Measurements from ENCODE around the gene LRRC28.

The LRRC28 gene

DNA sequence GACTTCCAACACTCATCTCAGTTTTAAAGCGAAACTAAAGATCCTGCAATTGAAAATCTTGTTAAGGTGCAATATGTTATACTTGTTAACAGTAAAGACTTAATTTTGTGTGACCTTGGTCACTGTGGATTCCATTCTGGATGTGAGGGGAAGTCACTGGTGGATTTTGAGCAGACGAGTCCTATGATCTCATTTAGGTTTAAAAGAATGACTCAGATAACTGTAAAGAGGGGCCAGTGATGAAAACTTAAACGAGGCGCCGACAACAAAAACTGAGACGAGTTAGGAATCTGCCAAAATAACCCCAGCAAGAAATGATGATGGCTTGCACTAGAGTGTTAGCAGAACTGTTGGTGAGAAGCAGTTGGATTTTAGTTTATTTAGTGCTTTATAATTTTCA lies 56.5 kb downstream of the LRRC28 start:
- DNase-seq: no peak

DNA sequence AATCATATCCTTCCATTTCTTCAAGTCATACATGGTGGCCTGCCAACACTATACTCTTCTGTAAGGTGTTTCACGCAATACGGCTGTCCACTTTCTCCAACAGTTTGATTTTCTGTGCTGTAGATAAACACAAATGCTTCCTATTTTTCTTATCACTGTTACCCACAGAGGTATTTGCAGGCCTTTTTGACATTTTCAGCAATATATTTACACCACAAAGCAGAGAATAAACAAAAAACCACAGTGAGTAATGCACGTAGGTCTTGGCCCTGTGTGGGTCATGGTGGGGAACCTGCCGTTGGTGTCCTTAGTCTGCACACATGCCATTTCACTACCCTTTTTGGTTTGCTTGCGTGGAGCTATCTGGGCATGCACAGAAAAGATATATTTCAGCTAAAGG lies 59.5 kb downstream of the LRRC28 start:
- DNase-seq: no peak

DNA sequence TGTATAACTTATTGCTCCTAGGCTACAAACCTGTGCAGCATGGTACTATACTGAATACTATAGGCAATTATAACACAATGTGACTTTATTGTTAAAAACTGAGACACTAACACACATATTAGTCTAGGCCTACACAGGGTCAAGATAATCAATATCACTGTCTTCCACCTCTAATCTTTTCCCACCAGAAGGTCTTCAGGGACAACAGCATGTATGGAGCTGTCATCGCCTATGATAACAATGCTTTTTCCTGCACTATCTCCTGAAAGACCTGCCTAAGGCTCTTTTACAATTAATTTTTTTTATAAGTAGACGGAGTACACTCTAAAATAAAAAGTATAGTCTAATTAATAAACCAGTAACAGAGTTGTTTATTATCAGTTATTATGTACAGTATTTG lies 60.9 kb downstream of the LRRC28 start:
- DNase-seq: no peak

DNA sequence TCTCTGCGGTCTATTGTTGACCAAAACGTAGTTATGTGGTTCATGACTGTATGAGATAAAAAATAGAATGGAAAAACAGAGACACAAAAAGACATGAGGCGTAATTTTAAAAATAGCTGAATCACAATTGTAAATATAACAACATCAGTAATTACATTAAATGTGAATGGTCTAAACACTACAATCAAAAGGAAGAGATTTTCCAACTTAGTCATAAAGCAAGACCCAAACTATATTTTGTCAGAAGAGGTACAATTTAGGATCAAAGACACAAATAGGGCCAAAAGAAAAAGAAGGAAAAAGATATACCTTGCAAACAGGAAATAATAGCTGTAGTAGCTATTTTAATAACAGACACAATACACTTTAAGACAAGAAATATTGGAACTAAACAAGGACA lies 61.5 kb downstream of the LRRC28 start:
- no peak for DNase-seq

DNA sequence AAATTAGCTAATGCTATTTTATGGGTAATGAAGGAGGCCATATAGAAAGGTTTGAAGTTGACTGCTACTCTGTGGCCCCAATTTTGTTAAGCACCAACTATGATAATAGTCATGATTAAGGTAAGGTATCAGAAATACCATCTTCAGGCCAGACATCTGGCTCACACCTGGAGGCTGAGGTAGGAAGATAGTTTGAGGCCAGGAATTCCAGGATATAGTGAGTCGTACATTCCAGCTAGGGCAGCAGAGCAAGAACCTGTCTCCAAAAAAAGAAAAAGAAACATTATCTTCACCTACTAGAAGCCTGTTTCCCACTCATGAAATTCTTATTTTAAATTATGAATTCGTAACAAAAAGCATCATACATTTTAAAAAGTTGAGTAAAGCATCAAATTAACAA lies 64.4 kb downstream of the LRRC28 start:
- no peak for DNase-seq

DNA sequence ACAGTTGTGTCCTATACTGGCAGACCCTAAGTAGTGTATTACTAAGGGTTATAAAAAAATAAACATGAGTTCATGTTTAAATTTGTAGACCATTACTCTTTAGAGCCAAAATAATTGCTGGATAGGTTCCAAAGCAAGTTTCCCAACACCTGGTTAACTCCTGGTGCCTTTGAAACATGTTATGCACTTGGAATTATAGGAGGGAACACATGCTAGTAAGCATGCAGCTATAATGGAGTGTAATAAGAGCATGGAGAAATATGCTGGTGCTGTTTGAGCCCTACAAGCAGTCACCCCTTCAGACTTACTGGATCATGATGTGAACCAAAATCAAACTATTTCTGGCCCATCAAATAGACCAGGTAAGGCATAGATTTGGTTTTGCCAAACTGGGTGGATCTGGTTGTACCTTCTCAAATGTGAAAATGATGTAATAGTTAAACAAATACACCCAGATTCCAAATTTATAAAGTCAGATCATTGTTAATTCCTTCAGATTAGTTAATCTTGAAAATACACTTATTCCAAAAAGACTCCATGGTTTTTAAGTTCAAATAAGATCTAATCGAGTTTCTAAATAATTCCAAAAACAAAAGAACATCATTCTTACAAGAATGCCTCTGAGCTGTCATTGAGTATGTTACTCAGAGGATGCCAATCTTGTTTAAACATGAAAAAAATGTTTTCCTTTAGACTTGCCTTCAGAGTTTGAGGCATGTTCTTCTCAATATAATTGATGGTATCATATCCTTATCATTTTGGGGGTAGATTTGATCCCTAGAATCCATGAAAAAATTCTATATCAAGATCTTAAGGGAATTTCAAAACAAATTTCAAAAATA lies 69.3 kb downstream of the LRRC28 start:
- no peak for DNase-seq

DNA sequence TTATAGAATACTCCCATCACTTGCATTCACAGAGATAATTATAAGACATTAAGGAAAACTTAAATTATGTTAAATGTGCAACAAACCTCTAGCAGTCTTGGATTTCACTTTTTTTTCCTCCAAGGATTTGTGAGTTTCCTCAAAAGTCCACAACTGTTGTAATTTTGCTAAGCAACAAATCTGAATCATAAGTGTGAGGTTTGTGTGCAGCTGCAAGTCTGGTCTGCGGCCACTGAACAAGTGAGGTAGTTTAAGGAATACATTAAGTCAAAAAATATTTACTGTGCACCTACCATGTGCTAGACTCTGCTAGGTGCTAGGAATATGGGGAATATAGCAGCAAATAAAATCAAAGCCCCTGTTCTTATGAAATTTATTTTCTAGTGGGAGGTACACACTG lies 70.2 kb downstream of the LRRC28 start:
- peak; percentile 43 to 60 for DNase-seq

DNA sequence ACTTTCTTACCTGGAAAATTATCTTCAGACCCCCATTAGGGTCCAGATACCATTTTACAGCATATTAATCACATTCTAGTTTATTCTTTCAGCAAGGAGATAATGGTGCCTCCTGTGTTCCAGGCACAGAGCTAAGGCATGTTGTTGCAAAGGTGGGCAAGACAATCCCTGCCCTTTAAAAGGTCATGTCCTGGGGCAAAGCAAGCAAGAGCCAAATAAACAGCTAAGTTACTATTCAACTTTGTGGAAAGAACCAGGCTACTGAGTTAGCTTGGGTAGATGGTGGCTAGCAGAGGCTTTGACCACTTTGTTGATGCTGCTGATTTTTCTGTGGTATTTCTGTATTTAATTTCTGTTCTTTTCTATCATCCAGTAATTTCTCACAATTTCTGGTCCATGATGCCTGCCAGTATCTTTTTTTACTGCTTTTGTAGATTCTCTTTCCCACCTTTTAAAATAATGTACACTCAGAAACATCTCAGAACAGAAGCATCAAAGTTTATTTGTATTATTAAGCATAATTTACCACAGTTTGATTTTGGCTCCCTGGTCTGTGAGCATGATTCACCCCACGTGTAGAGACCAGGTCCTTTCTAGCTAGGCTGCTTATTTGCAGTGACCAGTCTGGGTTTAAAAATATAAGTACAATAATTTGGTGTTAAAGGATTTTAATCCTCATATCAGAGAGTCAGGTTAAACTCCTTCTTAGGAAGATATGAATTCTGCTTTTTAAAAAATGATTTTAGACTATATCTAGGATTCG lies 71.5 kb downstream of the LRRC28 start:
- no peak for DNase-seq

DNA sequence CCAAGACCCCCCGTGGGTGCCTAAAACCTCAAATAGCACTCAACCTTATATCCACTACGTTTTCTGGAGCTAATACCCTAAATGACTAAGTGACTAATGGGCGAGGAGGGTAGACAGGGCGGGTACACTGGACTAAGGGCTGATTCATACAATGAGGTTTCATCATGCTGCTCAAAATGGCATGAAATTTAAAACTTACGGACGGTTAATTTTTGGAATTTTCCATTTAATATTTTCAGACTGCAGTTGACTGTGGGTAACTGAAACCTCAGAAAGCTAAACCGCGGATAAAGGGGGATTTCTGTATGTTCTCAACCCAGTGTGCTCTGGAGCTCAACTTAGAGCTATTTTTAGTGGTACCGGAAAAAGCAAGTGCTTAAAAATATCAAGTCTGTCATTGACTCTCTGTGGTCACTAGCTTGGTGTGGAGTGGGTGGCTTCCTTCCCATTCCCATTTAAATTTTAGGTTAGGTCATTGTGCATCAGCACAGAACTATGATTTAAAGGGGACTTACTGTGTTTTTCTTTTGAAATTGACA lies 72.9 kb downstream of the LRRC28 start:
- DNase-seq: peak; percentile 87 to 96

DNA sequence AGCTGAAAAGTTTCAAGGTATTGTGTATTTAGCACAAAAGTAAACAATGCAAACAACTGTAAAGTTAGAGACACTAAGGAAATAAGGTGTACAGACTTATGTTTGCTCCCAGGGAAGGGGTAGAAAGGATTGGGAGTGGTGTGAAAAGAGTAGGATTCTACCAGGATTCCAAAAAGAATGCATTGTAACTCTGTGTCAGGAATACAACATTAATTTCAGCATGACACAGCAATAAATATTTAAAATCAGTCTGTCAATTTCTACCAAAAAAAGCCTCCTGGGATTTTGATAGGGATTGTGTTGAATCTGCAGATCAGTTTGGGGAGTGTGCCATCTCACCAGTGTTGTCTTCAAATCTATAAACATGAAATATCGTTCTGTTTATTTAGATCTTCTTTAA lies 73.4 kb downstream of the LRRC28 start:
- DNase-seq: peak in 1 of 2 donors; percentile 13

DNA sequence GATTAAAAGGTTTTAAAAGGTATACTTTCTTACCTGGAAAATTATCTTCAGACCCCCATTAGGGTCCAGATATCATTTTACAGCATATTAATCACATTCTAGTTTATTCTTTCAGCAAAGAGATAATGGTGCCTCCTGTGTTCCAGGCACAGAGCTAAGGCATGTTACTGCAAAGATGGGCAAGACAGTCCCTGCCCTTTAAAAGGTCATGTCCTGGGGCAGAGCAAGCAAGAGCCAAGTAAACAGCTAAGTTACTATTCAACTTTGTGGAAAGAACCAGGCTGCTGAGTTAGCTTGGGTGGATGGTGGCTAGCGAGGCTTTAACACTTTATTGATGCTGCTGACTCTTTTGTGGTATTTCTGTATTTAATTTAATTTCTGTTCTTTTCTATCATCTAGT lies 75.0 kb downstream of the LRRC28 start:
- DNase-seq: no peak

DNA sequence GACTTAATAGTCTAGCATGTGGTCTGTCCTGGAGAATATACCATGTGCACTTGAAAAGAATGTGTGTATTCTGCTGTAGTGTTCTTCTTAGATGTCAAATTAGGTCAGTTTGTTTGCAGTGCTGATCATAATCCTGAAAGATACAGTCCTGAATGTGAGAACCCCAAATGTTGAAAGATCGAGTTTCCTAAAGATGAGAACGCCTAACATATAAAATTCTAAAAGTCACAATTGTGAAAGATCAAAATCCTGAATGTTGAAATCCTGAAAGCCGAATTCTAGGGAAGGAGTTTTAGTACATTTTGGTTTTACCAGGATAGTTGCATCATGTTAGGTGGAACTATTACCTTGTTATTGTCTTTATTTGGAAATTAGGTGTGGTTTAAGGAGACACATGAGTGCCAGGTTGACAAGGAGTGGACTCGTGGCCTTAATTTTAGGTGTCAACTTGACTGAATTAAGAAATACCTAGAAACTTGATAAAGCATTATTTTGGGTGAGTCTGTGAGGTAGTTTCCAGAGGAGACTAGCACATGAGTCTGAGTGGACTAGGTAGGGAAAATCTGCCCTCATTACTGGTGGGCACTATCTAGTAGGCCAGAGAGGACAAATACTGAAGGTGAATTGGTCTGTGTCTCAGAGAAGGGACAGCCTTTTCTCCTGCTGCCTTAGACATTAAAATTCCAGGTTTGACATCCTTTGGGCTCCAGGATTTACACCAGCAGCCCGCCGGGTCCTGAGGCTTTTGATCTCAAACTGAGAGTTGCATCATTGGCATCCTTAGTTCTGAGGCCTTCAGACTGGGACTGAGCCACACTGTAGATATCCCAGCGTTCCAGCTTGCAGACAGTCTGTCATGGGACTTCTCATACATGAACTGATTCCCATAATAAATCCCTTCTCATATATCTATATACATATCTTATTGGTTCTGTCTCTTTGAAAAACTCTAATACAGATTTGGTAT lies 77.1 kb downstream of the LRRC28 start:
- DNase-seq: peak; percentile 73 to 88

DNA sequence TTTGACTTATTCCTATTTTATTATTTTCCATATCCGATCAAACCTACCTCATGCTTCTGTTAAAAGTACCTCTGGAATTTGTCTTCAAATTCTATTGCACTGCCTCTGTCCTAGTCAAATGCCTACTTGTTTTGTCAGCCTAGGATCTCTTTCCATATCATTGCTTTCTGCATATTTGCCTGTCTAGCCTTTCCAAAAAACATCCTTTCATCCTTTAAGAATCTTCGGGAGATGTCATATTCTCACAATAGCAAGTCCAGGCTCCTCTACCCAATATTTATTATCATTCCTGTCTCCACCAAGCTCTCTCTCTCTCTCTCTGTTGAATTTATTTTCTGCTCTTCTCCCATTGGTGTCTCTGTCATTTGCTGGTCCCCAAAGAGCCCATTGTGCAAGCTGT lies 80.1 kb downstream of the LRRC28 start:
- DNase-seq: no peak

DNA sequence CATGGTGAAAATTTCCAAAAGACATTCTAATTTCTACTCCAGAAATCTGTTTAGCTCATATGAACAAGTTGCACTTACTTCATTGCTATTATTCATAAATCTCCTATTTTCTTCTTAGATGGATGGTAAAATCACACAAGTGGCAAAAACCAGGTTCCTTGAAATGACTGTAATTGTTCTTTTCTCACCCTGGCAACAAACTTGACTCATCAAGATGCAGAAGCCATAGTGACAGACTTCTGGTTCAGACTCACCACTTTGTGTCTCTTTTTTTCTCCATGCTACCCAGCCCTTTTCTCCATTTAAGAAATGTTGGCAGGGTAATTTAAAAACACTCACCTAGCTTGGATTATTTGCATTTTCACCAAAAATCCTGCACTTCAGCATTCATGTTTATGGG lies 82.1 kb downstream of the LRRC28 start:
- no peak for DNase-seq

DNA sequence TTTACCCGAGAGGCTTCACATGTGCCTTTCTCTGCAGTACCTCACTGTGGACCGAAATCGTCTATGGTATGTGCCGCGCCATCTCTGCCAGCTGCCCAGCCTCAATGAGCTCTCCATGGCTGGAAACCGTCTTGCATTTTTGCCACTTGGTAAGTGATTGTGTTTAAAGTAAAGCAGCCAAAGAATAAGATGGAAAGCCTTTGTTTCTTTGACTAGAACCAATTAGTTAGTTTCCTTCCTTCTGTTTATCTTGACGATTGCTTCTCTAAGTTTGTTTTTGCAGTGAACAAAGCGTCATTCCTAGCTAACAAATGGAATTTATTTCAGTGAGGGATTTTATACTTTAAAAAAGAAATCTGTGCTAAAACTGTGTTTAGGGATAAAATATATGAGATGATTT lies 82.7 kb downstream of the LRRC28 start:
- no peak for DNase-seq

DNA sequence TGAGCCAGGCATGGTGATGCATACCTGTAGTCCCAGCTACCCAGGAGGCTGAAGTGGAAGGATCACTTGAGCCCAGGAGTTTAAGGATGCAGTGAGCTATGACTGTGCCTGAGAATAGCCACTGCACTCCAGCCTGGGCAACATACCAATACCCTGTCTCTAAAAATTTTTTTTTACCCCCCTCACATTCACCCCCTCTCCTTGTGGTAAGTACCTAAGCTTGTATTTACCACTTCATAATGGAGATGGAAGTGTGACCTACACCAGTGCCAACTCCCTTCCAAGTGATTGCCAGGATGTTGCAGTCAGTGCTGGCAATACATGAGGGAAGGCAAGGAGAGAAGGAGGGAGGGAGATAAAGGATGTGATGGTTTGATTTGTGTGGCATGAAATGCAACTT lies 84.2 kb downstream of the LRRC28 start:
- no peak for DNase-seq

DNA sequence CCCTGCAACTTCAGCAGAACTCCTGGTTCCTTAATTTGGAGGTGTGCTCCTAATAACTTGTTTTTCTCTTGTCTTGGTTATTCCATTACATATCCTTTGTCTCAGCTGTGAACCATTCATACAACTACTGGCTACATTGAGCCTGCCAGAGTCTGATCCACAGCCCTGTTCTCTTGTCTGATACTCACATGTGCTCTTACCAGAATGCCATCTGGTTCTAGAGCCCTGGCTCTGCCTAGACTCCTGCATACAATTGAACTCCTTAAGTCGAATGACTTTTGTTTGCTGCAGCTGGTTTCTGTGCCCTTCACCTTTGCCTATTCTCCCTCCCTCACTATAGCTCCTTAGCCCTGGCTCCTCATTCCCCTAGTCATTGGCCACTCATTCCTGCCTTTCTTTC lies 85.5 kb downstream of the LRRC28 start:
- DNase-seq: no peak

DNA sequence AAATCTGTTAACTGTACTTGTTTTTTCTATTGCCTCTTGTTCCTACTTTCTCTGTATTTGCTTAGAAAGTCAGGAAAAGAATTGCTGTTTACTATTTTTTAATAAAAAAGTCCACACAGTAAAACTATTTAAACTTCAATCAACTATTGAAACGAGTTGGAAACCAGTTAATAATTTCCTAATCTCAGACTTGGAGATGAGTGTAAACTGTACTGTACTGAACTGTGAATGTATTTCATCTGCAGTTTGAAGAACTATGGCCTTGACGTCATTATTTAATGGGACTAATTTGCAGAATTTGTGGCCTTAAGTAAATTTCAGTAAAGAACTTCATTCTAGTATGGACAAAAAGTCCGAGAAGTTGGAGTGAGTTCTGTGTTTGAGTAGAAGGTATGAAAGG lies 89.1 kb downstream of the LRRC28 start:
- DNase-seq: no peak

DNA sequence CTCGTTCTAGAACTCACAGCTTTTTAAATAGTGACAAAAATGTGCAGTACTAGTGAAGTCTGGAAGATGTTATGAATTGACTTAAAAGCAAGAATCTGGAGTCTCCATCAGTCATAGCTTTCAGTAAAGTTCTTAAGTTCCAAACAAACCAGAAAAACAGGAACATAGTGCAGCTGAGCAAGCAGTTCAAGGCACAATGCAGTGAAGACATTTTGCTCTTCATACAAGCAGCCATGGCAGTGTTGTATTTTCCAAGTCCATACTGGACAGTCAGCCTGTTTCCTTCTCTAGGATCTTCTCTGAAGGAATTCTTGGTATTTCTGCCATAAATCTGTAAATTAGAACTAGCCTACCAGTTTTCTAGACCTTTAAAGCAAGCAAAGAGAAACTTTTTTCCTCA lies 90.5 kb downstream of the LRRC28 start:
- DNase-seq: no peak

DNA sequence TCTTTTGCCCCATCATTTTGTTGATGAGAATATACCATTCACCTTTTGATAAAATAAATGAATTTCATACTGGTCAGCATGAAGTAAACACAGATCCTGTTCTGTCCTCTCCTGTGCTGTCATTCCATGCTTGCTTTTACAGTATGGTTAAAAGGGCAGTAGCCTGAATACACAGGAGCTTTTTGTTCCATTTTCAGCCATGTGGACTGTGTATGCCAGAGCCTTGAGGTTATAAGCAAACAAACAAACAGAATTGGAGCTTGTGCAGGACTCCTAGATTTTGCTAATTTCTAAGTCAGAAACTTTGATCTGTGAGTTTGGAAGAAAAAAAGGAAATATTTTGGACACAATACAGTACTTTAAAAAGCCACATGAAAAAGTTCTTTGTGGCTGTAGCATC lies 91.9 kb downstream of the LRRC28 start:
- DNase-seq: no peak

DNA sequence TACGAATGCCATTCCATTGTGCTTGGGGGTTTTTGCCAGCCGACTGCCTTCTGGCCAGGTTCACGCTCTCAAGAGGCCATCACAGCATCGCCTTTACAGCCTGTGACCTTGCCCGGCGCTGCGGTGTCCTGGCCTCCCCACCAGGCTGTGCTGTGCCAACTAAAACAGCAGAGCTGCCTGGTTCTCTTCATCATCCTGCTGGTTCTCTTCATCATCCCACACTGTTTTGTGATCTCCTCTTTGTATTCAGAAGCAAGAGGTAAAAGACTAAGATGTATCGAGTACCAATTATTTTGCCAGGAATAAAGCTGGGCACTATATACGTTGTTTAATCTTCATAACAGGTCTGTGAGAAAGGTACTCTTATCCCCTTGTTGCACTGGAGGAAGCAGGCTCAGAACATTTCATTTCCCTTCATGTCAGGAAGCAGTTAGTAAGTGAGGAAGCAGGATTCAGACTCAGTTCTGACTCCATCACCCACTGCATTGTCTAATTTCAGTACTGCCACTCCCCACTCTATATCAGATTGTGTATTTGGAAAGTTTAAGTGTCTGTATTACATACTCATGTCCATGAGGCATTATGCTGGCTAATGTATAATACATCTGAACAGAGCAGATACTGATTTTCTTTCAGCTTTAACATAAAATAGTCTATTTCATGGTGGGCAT lies 92.7 kb downstream of the LRRC28 start:
- no peak for DNase-seq

DNA sequence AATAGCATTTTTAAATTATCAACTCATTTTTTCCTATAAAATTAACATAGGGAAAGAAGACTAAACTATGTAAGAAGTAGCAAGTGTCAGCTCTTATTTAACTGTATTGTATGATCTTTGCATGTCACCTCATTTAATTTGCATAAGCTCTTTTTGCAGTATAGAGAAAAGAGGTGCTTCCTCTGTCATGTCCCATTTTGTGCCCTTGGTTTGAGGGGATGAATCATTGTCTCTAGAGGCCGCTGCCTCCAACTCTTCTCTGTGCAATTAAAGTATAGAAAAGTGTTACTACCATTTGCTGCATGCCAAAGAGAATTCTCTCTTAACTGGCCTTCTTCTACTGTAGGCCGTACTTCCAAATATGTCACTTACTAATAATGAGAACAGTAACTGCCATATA lies 93.4 kb downstream of the LRRC28 start:
- no peak for DNase-seq
